Measurements from ENCODE around the gene CACNA1H. TPM values are rescaled to one million over a fixed set of nuclear protein-coding genes. Genes with fewer than 3 reads are reported as not detected.

Gene CACNA1H
- total RNA-seq, 4 donors from 2014 or later: 17.0 to 63.6 (median 39.5) TPM

DNA sequence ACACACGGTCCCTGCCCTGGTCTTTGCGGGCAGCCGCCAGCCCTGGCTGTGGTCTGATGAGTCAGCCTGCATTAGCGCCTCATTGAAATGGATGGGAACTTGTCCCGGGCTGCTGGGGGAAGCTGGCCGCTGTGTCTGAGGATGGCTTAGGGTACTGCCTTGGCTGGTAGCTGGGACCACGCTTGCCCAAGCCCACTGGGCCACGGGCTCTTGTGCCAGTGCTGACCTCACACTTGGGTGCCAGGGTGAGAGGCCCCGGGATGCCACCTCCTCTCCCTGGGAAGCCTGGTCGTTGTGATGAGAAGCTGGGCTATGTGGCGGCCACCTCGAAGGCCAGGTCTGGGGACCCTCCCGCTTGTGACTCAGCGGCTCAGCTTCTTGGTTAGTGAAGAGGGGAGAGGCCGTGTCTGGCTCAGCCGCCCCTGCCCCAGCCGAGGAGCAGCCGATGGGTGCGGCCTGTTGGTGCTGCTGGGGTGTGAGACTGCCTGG, 10.7 kb downstream of the CACNA1H start:
- Histone ChIP-seq H3K27ac (peak overlapping the region; percentile 5 to 92 (median 70)), H3K4me3 (no peak overlapping the region), H3K4me1 (peaks cover 22 to 53% (median 32%) of the 10 kb centered on the region in 4 donors), H3K27me3 (peaks cover 25% of the 10 kb centered on the region), H3K36me3 (no peaks in the 10 kb centered on the region), H3K9me3 (no peaks in the 10 kb centered on the region)
- DNase-seq: no peak
- TF ChIP-seq POLR2AphosphoS5 (IDR thresholded peaks at IDR 0.05) (no peak), POLR2A (IDR thresholded peaks at IDR 0.05) (no peak), EP300 (IDR thresholded peaks at IDR 0.05; ENCODE audit: low read depth) (no peak)
- TF ChIP-seq, protein P1, sequence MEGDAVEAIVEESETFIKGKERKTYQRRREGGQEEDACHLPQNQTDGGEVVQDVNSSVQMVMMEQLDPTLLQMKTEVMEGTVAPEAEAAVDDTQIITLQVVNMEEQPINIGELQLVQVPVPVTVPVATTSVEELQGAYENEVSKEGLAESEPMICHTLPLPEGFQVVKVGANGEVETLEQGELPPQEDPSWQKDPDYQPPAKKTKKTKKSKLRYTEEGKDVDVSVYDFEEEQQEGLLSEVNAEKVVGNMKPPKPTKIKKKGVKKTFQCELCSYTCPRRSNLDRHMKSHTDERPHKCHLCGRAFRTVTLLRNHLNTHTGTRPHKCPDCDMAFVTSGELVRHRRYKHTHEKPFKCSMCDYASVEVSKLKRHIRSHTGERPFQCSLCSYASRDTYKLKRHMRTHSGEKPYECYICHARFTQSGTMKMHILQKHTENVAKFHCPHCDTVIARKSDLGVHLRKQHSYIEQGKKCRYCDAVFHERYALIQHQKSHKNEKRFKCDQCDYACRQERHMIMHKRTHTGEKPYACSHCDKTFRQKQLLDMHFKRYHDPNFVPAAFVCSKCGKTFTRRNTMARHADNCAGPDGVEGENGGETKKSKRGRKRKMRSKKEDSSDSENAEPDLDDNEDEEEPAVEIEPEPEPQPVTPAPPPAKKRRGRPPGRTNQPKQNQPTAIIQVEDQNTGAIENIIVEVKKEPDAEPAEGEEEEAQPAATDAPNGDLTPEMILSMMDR (IDR thresholded peaks at IDR 0.05): no peak
- in situ Hi-C loops (cut with MboI; ENCODE audit: low pct_ligation_motif_present in 1 of 4, low pct_unique_long_range_greater_than_20kb in 1 of 4, low sequenced_read_pairs in 3 of 4) (no loop called here), intact Hi-C loops (cut with DNase I; ENCODE audit: low total_unique reads) (no loop called here)
- 65% methylated on average over 18 of the region's 19 CpGs; no CpG with 5 or more reads in 1 of the 2 donors for WGBS, 2 donors (ENCODE audit: low coverage in 1 of 2)

DNA sequence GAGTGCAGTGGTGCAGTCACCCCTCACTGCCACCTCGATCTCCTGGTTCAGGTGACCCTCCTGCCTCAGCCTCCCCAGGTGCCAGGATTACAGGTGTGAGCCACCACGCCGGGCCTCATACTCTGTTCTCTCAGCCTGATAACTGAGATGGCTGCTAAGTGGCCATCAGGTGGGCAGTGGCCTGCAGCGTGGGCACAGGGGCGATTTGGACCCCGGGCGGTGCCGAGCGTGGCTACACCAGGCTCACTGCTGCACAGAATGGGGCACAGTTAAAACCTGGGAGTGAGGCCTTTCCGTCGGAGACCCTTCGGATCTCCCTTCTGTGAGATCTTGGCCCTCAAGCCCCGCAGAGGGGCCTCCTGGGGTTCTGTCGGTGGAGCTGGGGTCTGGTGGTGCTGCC, 11.5 kb downstream of the CACNA1H start:
- Histone ChIP-seq H3K36me3 (no peaks in the 10 kb centered on the region), H3K4me3 (no peak overlapping the region), H3K4me1 (peaks cover 17 to 60% (median 30%) of the 10 kb centered on the region in 4 donors), H3K27ac (peak overlapping the region in 3 of 4 donors; percentile 59 to 92 (median 82)), H3K27me3 (peaks cover 17% of the 10 kb centered on the region), H3K9me3 (no peaks in the 10 kb centered on the region)
- in situ Hi-C loops (cut with MboI; ENCODE audit: low pct_ligation_motif_present in 1 of 4, low pct_unique_long_range_greater_than_20kb in 1 of 4, low sequenced_read_pairs in 3 of 4): no loop called here
- TF ChIP-seq POLR2AphosphoS5 (IDR thresholded peaks at IDR 0.05): no peak
- no peak for TF ChIP-seq EP300 (IDR thresholded peaks at IDR 0.05; ENCODE audit: low read depth)
- TF ChIP-seq POLR2A (IDR thresholded peaks at IDR 0.05): no peak
- TF ChIP-seq, protein P1 (IDR thresholded peaks at IDR 0.05): no peak
- no peak for DNase-seq
- intact Hi-C loops (cut with DNase I; ENCODE audit: low total_unique reads): no loop called here
- 92% methylated on average over 14 of the region's 14 CpGs; no CpG with 5 or more reads in 1 of the 2 donors for WGBS, 2 donors (ENCODE audit: low coverage in 1 of 2)

DNA sequence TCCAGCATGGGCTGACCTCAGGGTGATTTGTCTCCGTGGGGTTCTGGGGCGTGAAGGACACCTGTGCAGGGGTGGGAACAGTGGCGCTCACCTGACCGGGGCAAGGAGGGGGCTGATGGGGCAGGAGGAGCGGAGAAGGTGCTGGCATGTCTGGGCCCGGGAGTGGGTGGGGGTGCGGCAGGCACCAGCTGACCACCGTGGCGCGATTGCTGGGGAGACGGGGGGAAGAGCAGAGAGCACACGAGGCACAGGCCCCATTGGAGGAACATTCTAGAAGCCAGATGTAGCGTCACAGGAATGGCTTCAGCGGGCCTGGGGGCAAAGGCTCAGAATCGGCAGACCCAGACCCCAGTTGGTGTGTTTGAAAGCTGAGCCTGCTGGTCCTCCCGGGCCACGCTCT, 12.1 kb downstream of the CACNA1H start:
- Histone ChIP-seq H3K36me3 (no peaks in the 10 kb centered on the region), H3K4me1 (peaks cover 13 to 64% (median 28%) of the 10 kb centered on the region in 4 donors), H3K27me3 (peaks cover 12% of the 10 kb centered on the region), H3K27ac (peak overlapping the region in 3 of 4 donors; percentile 82 to 92 (median 83)), H3K9me3 (no peaks in the 10 kb centered on the region), H3K4me3 (no peak overlapping the region)
- TF ChIP-seq POLR2A (IDR thresholded peaks at IDR 0.05) (no peak), EP300 (IDR thresholded peaks at IDR 0.05; ENCODE audit: low read depth) (no peak), POLR2AphosphoS5 (IDR thresholded peaks at IDR 0.05) (no peak)
- TF ChIP-seq, protein P1 (IDR thresholded peaks at IDR 0.05): no peak
- intact Hi-C loops (cut with DNase I; ENCODE audit: low total_unique reads) (no loop called here), in situ Hi-C loops (cut with MboI; ENCODE audit: low pct_ligation_motif_present in 1 of 4, low pct_unique_long_range_greater_than_20kb in 1 of 4, low sequenced_read_pairs in 3 of 4) (no loop called here)
- WGBS, 2 donors (ENCODE audit: low coverage in 1 of 2): 85% methylated on average over 17 of the region's 17 CpGs; no CpG with 5 or more reads in 1 of the 2 donors
- DNase-seq: no peak

DNA sequence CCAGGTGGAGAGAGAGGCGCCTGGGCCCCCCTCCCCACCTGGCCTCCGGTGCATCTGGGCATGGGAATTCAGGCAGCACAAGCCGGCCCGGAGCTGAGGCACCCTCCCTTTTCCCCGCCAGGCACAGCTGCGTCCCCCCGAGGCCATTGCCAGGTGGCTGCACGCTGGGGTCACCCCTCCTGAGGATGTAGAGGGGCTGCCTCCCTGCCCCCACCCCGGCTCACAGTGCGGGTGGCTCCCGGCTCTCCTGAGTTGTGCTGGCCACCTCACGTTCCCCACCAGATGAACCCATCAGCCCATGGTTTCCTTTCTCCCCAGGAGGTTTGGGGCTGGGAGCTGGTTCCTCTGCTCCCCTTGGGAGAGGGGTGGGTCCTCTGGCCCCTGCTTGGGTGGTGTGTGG, 12.6 kb downstream of the CACNA1H start:
- Histone ChIP-seq H3K4me1 (peaks cover 18 to 64% (median 31%) of the 10 kb centered on the region in 4 donors), H3K27ac (peak overlapping the region; percentile 79 to 92 (median 82)), H3K4me3 (no peak overlapping the region), H3K27me3 (peaks cover 9% of the 10 kb centered on the region), H3K9me3 (no peaks in the 10 kb centered on the region), H3K36me3 (no peaks in the 10 kb centered on the region)
- intact Hi-C loops (cut with DNase I; ENCODE audit: low total_unique reads): no loop called here
- TF ChIP-seq POLR2A (IDR thresholded peaks at IDR 0.05) (no peak), POLR2AphosphoS5 (IDR thresholded peaks at IDR 0.05) (no peak), EP300 (IDR thresholded peaks at IDR 0.05; ENCODE audit: low read depth) (no peak)
- TF ChIP-seq, protein P1 (IDR thresholded peaks at IDR 0.05): no peak
- DNase-seq: no peak
- in situ Hi-C loops (cut with MboI; ENCODE audit: low pct_ligation_motif_present in 1 of 4, low pct_unique_long_range_greater_than_20kb in 1 of 4, low sequenced_read_pairs in 3 of 4): no loop called here
- WGBS, 2 donors (ENCODE audit: low coverage in 1 of 2): 71% methylated on average over 6 of the region's 12 CpGs; no CpG with 5 or more reads in 1 of the 2 donors
